ENCODE results near the gene TANGO6. TPM values are rescaled to one million over a fixed set of nuclear protein-coding genes. Genes with fewer than 3 reads are reported as not detected.

TANGO6 gene
- total RNA-seq, 1 donor from 2014 or later = 21.1 TPM

DNA sequence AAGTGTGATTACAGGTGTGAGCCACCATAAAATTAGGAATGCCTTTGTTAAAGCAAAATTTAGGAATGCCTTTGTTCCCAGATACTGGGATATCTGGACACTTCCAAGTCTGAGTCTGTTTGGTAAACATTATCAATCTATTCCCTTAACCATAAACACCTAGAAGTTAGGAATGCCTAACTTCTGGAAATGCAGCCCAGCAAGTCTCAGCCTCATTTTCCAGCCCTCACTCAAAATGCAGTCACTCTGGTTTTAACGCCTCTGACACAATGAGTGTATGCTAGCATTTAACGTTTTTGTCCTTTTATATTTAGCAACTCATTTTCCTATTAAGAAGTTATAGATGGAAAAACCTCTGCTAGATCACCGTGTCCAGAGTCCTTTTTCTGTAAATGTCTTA lies 227.7 kb downstream of the TANGO6 start:
- no peak for DNase-seq (ENCODE audit: low read depth, low spot score)
- no peaks in the 10 kb centered on the region for H3K9me3 Mint-ChIP-seq
- no peak overlapping the region for H3K4me3 Mint-ChIP-seq
- H3K27me3 Mint-ChIP-seq (ENCODE audit: low read depth) = no peaks in the 10 kb centered on the region
- TF ChIP-seq, protein P1, sequence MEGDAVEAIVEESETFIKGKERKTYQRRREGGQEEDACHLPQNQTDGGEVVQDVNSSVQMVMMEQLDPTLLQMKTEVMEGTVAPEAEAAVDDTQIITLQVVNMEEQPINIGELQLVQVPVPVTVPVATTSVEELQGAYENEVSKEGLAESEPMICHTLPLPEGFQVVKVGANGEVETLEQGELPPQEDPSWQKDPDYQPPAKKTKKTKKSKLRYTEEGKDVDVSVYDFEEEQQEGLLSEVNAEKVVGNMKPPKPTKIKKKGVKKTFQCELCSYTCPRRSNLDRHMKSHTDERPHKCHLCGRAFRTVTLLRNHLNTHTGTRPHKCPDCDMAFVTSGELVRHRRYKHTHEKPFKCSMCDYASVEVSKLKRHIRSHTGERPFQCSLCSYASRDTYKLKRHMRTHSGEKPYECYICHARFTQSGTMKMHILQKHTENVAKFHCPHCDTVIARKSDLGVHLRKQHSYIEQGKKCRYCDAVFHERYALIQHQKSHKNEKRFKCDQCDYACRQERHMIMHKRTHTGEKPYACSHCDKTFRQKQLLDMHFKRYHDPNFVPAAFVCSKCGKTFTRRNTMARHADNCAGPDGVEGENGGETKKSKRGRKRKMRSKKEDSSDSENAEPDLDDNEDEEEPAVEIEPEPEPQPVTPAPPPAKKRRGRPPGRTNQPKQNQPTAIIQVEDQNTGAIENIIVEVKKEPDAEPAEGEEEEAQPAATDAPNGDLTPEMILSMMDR (conservative IDR thresholded peaks at IDR 0.05) = no peak
- H3K4me1 Mint-ChIP-seq = peaks cover 22% of the 10 kb centered on the region
- no peaks in the 10 kb centered on the region for H3K36me3 Mint-ChIP-seq (ENCODE audit: low read depth)
- no peak overlapping the region for H3K27ac Mint-ChIP-seq (ENCODE audit: unreplicated experiment)

DNA sequence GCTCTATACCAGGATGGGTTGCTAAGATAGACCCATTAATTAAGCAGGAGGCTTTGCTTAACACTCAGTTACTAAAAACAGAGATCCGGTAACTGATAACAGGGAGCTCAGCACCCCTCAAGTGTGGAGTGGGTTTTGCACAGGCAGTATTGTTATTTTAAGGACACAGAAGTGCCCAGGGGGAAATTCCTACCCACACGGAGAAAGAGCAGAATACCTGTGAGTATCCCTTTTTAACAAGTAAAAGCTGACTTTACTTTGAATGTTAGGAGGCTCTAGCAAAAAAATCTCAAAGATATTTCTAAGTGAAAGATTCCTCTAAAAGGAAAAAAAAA lies 229.3 kb downstream of the TANGO6 start:
- H3K27me3 Mint-ChIP-seq (ENCODE audit: low read depth) = no peaks in the 10 kb centered on the region
- DNase-seq (ENCODE audit: low read depth, low spot score) = no peak
- H3K27ac Mint-ChIP-seq (ENCODE audit: unreplicated experiment) = no peak overlapping the region
- H3K9me3 Mint-ChIP-seq = no peaks in the 10 kb centered on the region
- H3K4me3 Mint-ChIP-seq = no peak overlapping the region
- no peaks in the 10 kb centered on the region for H3K36me3 Mint-ChIP-seq (ENCODE audit: low read depth)
- TF ChIP-seq, protein P1 (conservative IDR thresholded peaks at IDR 0.05) = no peak
- H3K4me1 Mint-ChIP-seq = peaks cover 30% of the 10 kb centered on the region

DNA sequence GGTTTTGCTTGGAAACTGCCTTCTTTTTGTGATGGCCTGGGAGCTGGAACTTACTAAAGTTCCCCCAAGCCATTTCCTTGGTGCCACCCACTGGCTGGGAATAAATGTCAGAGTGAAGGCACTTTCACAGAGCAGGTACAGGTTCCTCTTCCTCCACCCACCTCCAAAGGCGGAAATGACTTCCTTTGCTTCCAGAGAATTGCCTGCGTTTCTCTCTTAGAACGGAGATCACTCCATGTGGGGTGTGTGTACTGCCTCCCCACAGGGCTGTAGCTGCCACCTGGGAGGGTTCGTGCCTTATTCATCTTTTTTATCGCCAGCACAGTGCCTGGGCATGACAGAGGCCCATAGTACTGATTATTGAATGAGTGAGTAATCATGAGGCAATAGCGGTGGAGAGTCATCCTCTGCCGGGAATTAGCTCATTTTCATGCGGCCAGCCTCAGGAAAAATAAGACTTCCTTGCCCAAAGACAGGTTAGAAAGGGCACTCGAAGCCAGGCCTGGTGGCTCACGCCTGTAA lies 229.9 kb downstream of the TANGO6 start:
- H3K27ac Mint-ChIP-seq (ENCODE audit: unreplicated experiment) = peak overlapping the region; percentile 67
- no peak overlapping the region for H3K4me3 Mint-ChIP-seq

DNA sequence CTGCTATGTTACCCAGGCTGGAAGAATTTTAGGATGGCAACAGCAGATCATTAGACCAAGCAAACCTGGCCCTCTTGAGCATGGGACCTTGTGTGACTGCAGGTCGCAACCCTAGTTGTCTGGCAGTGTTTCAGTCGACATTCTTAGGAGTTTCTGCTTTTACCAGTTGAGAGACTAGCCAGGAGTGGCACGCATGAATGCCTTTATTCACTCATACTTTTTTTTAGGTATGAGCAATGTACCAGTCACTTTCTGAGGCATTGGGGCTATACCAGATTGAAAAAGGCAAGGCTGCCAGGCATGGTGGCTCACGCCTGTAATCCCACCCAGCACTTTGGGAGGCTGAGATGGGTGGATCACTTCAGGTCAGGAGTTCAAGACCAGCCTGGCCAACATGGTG lies 233.9 kb downstream of the TANGO6 start:
- H3K27ac Mint-ChIP-seq (ENCODE audit: unreplicated experiment) = no peak overlapping the region

More for the DNA sequence above, 229.9 kb downstream of the TANGO6 start:
- no peaks in the 10 kb centered on the region for H3K36me3 Mint-ChIP-seq (ENCODE audit: low read depth)
- no peaks in the 10 kb centered on the region for H3K27me3 Mint-ChIP-seq (ENCODE audit: low read depth)
- TF ChIP-seq, protein P1 (conservative IDR thresholded peaks at IDR 0.05) = no peak
- H3K9me3 Mint-ChIP-seq = no peaks in the 10 kb centered on the region
- H3K4me1 Mint-ChIP-seq = peaks cover 36% of the 10 kb centered on the region
- no peak for DNase-seq (ENCODE audit: low read depth, low spot score)

DNA sequence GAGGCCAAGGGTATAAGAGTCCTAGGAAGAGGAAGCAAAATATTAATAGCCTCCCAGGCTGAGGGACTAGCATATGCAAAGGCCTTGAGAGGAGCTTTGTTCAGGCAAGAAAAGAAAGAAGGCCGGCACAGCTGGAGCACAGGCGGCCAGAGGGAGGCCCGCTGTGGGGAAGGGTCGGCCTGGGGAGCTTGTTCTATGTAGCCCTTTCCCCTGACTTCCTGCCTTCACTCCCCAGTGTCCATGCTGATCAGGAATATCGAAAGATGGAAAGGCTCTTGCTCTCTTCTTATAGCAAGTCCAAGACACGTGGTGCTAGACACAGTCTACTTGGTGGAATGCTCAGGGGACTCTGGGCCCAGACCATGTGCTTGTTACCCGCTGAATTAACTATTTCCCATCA lies 234.7 kb downstream of the TANGO6 start:
- Mint-ChIP-seq H3K4me3 (no peak overlapping the region), H3K27ac (ENCODE audit: unreplicated experiment) (peak overlapping the region; percentile 38), H3K27me3 (ENCODE audit: low read depth) (no peaks in the 10 kb centered on the region), H3K9me3 (no peaks in the 10 kb centered on the region), H3K4me1 (peaks cover 23% of the 10 kb centered on the region), H3K36me3 (ENCODE audit: low read depth) (no peaks in the 10 kb centered on the region)
- no peak for DNase-seq (ENCODE audit: low read depth, low spot score)
- TF ChIP-seq, protein P1 (conservative IDR thresholded peaks at IDR 0.05) = no peak

More for the DNA sequence above, 233.9 kb downstream of the TANGO6 start:
- H3K27me3 Mint-ChIP-seq (ENCODE audit: low read depth) = no peaks in the 10 kb centered on the region
- TF ChIP-seq, protein P1 (conservative IDR thresholded peaks at IDR 0.05) = no peak
- H3K4me3 Mint-ChIP-seq = no peak overlapping the region
- H3K36me3 Mint-ChIP-seq (ENCODE audit: low read depth) = no peaks in the 10 kb centered on the region
- no peaks in the 10 kb centered on the region for H3K9me3 Mint-ChIP-seq
- peaks cover 32% of the 10 kb centered on the region for H3K4me1 Mint-ChIP-seq
- no peak for DNase-seq (ENCODE audit: low read depth, low spot score)

All from neural crest cell (in vitro differentiated cells).